Measurements from ENCODE around the gene PLEKHM2.

PLEKHM2 gene

DNA sequence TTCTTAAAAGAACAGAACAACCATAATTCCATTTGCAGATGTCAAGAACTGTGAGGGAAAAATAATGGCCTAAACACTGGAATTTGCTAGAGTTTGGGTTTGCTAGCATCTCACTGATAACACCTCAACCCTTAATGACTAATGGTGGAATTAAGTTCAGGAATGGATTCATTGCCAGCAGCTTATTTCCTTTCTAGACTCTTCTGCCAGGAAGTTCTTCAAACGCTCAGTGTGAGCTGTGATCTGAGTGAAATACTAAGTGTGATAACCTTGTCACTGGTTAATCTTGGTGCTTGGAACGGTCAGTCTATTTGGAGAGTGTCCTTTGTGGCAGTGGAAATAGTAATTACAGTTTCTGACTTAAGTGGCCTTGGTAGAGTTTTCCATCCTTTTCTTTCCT lies 21.6 kb upstream of the PLEKHM2 start:
- no peaks in the 10 kb centered on the region for H3K4me1 ChIP-seq (ENCODE audit: insufficient read depth, low read length)
- H3K36me3 ChIP-seq (ENCODE audit: insufficient read depth, low read length) = peaks cover 28% of the 10 kb centered on the region
- no peaks in the 10 kb centered on the region for H3K27me3 ChIP-seq (ENCODE audit: insufficient read depth, low read length)
- no peak overlapping the region for H3K4me3 ChIP-seq (ENCODE audit: low read length)
- no peaks in the 10 kb centered on the region for H3K9me3 ChIP-seq (ENCODE audit: low read length)
- H2AFZ ChIP-seq (ENCODE audit: low read depth, low read length) = no peak overlapping the region

- Histone ChIP-seq H3K4me3 (ENCODE audit: low read length) (no peak overlapping the region), H3K9me3 (ENCODE audit: low read length) (no peaks in the 10 kb centered on the region), H3K36me3 (ENCODE audit: insufficient read depth, low read length) (peaks cover 25% of the 10 kb centered on the region), H3K27me3 (ENCODE audit: insufficient read depth, low read length) (no peaks in the 10 kb centered on the region), H3K4me1 (ENCODE audit: insufficient read depth, low read length) (no peaks in the 10 kb centered on the region), H2AFZ (ENCODE audit: low read depth, low read length) (no peak overlapping the region)
Observed at GRCh38 chr1:15663925-15664324, 20.2 kb upstream of the PLEKHM2 start.

DNA sequence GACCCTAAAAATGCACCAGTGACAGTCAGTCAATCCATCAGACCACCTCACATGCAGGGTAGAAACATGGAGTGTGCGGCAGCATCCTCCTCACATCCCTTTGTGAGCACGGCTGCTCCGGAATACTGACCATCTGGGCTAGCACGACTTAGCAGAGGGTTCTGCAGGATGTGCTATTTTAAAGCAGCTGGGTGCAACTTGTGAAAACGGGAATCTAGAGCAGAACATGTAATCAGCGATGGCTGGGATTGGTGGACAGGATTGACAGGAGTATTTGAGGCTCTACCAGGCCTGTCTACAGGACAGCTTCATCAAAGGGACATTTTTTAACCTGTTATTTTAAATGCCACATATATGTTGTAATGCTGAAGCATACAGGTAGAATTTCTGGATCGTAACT lies 16.8 kb upstream of the PLEKHM2 start:
- Histone ChIP-seq H3K27me3 (ENCODE audit: insufficient read depth, low read length) (no peaks in the 10 kb centered on the region), H3K36me3 (ENCODE audit: insufficient read depth, low read length) (peaks cover 2% of the 10 kb centered on the region), H3K9me3 (ENCODE audit: low read length) (no peaks in the 10 kb centered on the region), H3K4me3 (ENCODE audit: low read length) (no peak overlapping the region), H3K4me1 (ENCODE audit: insufficient read depth, low read length) (no peaks in the 10 kb centered on the region), H2AFZ (ENCODE audit: low read depth, low read length) (no peak overlapping the region)

- H2AFZ ChIP-seq (ENCODE audit: low read depth, low read length) = no peak overlapping the region
- H3K9me3 ChIP-seq (ENCODE audit: low read length) = no peaks in the 10 kb centered on the region
- H3K4me1 ChIP-seq (ENCODE audit: insufficient read depth, low read length) = no peaks in the 10 kb centered on the region
- no peaks in the 10 kb centered on the region for H3K36me3 ChIP-seq (ENCODE audit: insufficient read depth, low read length)
- no peaks in the 10 kb centered on the region for H3K27me3 ChIP-seq (ENCODE audit: insufficient read depth, low read length)
- H3K4me3 ChIP-seq (ENCODE audit: low read length) = no peak overlapping the region
Observed at GRCh38 chr1:15668089-15668754, 15.9 kb upstream of the PLEKHM2 start.

GRCh38 chr1:15669074-15669473 lies 15.0 kb upstream of the PLEKHM2 start:
- Histone ChIP-seq H3K4me1 (ENCODE audit: insufficient read depth, low read length) (no peaks in the 10 kb centered on the region), H3K4me3 (ENCODE audit: low read length) (no peak overlapping the region), H3K27me3 (ENCODE audit: insufficient read depth, low read length) (no peaks in the 10 kb centered on the region), H2AFZ (ENCODE audit: low read depth, low read length) (no peak overlapping the region), H3K9me3 (ENCODE audit: low read length) (no peaks in the 10 kb centered on the region), H3K36me3 (ENCODE audit: insufficient read depth, low read length) (no peaks in the 10 kb centered on the region)

GRCh38 chr1:15669864-15670263 lies 14.3 kb upstream of the PLEKHM2 start:
- no peaks in the 10 kb centered on the region for H3K9me3 ChIP-seq (ENCODE audit: low read length)
- H3K4me3 ChIP-seq (ENCODE audit: low read length) = no peak overlapping the region
- no peak overlapping the region for H2AFZ ChIP-seq (ENCODE audit: low read depth, low read length)
- H3K27me3 ChIP-seq (ENCODE audit: insufficient read depth, low read length) = no peaks in the 10 kb centered on the region
- H3K36me3 ChIP-seq (ENCODE audit: insufficient read depth, low read length) = no peaks in the 10 kb centered on the region
- no peaks in the 10 kb centered on the region for H3K4me1 ChIP-seq (ENCODE audit: insufficient read depth, low read length)

GRCh38 chr1:15671430-15671829 lies 12.7 kb upstream of the PLEKHM2 start:
- Histone ChIP-seq H3K4me1 (ENCODE audit: insufficient read depth, low read length) (no peaks in the 10 kb centered on the region), H3K4me3 (ENCODE audit: low read length) (no peak overlapping the region), H3K9me3 (ENCODE audit: low read length) (no peaks in the 10 kb centered on the region), H3K36me3 (ENCODE audit: insufficient read depth, low read length) (no peaks in the 10 kb centered on the region), H3K27me3 (ENCODE audit: insufficient read depth, low read length) (no peaks in the 10 kb centered on the region), H2AFZ (ENCODE audit: low read depth, low read length) (no peak overlapping the region)

DNA sequence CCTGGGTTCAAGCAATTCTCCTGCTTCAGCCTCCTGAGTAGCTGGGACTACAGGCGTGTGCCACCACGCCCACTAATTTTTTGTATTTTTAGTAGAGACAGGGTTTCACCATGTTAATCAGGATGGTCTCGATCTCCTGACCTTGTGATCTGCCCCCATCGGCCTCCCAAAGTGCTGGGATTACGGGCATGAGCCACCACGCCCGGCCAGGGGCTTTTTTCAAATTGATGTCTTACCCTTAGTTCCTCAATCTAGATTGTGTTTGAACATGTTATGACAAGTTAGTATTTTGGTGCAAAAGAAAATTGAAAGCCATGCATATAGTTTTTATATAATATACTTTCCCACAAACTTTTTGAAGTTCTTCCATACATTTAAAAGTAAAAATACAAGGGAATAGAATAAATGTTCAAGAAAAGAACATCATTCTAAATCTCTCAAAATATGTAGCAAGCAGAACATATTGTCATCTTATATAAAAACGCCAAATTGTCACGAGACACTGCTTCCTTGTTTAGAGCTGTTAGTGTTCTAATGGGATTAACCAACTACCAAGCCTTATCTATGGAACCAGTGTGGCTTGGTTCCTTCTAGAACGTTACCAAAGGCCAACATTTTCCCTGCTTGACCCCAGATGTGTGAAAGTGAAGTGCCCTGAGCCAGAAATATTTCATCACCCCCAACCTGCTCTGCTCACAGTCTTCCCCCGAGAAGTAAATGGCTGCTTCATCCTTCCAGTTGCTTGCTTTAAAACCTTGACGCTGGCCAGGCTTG lies 9.5 kb upstream of the PLEKHM2 start:
- H3K27me3 ChIP-seq (ENCODE audit: insufficient read depth, low read length) = no peaks in the 10 kb centered on the region

DNA sequence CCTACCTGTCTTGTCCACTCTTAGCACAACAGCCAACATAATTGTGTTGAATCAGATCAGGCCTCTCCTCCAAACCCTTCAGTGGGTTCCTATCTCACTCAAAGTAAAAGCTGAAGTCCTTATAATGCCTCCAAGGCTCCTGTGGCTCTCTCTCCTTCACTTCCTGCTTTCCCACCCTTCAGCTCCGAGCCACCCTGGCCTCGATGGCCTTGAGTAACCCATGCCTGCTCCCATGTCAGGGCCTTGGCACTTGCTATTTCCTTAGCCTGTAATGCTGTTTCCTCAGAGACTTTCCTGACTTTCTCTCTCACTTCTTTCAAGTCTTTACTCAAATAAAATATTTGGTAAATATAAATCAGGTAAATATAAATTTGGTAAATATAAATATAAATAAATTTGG lies 8.1 kb upstream of the PLEKHM2 start:
- Histone ChIP-seq H3K36me3 (ENCODE audit: insufficient read depth, low read length) (no peaks in the 10 kb centered on the region), H3K27me3 (ENCODE audit: insufficient read depth, low read length) (no peaks in the 10 kb centered on the region), H2AFZ (ENCODE audit: low read depth, low read length) (no peak overlapping the region), H3K9me3 (ENCODE audit: low read length) (peaks cover 5% of the 10 kb centered on the region), H3K4me3 (ENCODE audit: low read length) (no peak overlapping the region), H3K4me1 (ENCODE audit: insufficient read depth, low read length) (peaks cover 2% of the 10 kb centered on the region)

More for the DNA sequence above, 9.5 kb upstream of the PLEKHM2 start:
- Histone ChIP-seq H2AFZ (ENCODE audit: low read depth, low read length) (no peak overlapping the region), H3K36me3 (ENCODE audit: insufficient read depth, low read length) (no peaks in the 10 kb centered on the region), H3K9me3 (ENCODE audit: low read length) (peaks cover 4% of the 10 kb centered on the region), H3K4me1 (ENCODE audit: insufficient read depth, low read length) (no peaks in the 10 kb centered on the region), H3K4me3 (ENCODE audit: low read length) (no peak overlapping the region)

GRCh38 chr1:15676688-15677661 lies 7.1 kb upstream of the PLEKHM2 start:
- Histone ChIP-seq H3K36me3 (ENCODE audit: insufficient read depth, low read length) (no peaks in the 10 kb centered on the region), H3K4me1 (ENCODE audit: insufficient read depth, low read length) (peaks cover 3% of the 10 kb centered on the region), H3K27me3 (ENCODE audit: insufficient read depth, low read length) (no peaks in the 10 kb centered on the region), H2AFZ (ENCODE audit: low read depth, low read length) (no peak overlapping the region), H3K9me3 (ENCODE audit: low read length) (peaks cover 5% of the 10 kb centered on the region), H3K4me3 (ENCODE audit: low read length) (no peak overlapping the region)

DNA sequence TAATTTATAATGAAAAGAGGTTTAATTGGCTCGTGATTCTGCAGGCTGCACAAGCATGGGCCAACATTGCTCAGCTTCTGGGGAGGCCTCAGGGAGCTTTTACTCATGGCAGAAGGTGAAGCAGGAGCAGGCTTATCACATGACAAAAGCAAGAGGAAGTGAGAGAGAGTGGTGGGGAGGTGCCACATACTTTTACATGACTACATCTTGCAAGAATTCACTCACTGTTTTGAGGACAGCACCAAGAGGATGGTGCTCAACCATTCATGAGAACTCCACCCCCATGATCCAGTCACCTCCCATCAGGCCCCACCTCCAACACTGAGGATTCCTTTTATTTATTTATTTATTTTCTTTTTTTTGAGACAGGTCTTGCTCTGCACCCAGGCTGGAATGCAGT lies 5.5 kb upstream of the PLEKHM2 start:
- no peak overlapping the region for H3K4me3 ChIP-seq (ENCODE audit: low read length)
- H3K9me3 ChIP-seq (ENCODE audit: low read length) = peaks cover 5% of the 10 kb centered on the region
- H3K27me3 ChIP-seq (ENCODE audit: insufficient read depth, low read length) = no peaks in the 10 kb centered on the region
- no peaks in the 10 kb centered on the region for H3K36me3 ChIP-seq (ENCODE audit: insufficient read depth, low read length)
- H2AFZ ChIP-seq (ENCODE audit: low read depth, low read length) = no peak overlapping the region
- H3K4me1 ChIP-seq (ENCODE audit: insufficient read depth, low read length) = peaks cover 7% of the 10 kb centered on the region

GRCh38 chr1:15680131-15680530 lies 4.0 kb upstream of the PLEKHM2 start:
- no peak overlapping the region for H3K4me3 ChIP-seq (ENCODE audit: low read length)
- no peaks in the 10 kb centered on the region for H3K27me3 ChIP-seq (ENCODE audit: insufficient read depth, low read length)

More at GRCh38 chr1:15680131-15680530, 4.0 kb upstream of the PLEKHM2 start:
- Histone ChIP-seq H3K36me3 (ENCODE audit: insufficient read depth, low read length) (no peaks in the 10 kb centered on the region), H3K9me3 (ENCODE audit: low read length) (peaks cover 5% of the 10 kb centered on the region), H2AFZ (ENCODE audit: low read depth, low read length) (no peak overlapping the region), H3K4me1 (ENCODE audit: insufficient read depth, low read length) (peaks cover 13% of the 10 kb centered on the region)
